Myocyte (in vitro differentiated cells): ENCODE measurements around the gene PHKG1. TPM values are rescaled to one million over a fixed set of nuclear protein-coding genes. Genes with fewer than 3 reads are reported as not detected.
"Not testable (repeated sequence)": the region's sequence is repeated elsewhere in the genome, so short reads cannot be mapped to it uniquely, and the experiment has no call there.

ENCODE experiments used
- DNase-seq: peaks from one replicate; pipeline ENCODE4 v3.0.0-alpha.2; 2012; ENCODE audit warnings: low read depth
- total RNA-seq: library from RNA; depleted of rRNA; stranded (reverse); fragments of >200 nt; gene quantifications from 2 replicates; pipeline ENCODE4 v1.2.3, GENCODE V29; 2014

The PHKG1 gene
- total RNA-seq, 1 donor from 2014 or later: 57.5 TPM

DNA sequence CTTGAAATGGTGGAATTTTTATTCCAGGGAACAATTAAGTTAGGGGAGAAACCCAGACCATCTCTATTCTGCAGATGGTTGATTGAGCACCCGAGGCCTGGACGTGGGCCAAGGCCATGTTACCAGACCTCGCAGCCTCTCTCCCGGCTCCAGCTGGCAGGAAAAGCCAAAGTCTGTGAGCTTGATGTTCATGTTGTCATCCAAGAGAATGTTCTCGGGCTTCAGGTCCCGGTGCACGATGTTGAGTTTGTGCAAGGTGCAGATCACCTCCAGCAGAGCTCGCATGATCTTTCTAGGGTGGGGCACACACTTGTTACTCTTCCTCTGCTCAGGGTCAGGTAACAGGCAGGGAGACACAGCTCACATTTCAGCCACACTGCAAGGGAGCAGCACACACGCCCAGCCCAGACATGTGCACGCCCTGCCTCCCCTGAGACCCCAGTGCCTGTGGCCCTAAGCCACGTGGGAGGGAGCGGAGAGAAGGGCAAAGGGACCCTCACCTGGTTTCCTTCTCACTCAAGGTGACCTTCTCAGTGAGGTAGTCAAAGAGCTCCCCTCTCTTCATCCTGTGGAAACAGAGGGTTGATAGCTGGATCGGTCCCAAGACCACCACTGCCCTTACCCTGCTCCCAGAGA is 9.5 kb downstream of the PHKG1 start:
- peak; percentile 83 for DNase-seq

GRCh38 chr7:56081626-56082340 is 11.0 kb downstream of the PHKG1 start:
- DNase-seq: no peak

DNA sequence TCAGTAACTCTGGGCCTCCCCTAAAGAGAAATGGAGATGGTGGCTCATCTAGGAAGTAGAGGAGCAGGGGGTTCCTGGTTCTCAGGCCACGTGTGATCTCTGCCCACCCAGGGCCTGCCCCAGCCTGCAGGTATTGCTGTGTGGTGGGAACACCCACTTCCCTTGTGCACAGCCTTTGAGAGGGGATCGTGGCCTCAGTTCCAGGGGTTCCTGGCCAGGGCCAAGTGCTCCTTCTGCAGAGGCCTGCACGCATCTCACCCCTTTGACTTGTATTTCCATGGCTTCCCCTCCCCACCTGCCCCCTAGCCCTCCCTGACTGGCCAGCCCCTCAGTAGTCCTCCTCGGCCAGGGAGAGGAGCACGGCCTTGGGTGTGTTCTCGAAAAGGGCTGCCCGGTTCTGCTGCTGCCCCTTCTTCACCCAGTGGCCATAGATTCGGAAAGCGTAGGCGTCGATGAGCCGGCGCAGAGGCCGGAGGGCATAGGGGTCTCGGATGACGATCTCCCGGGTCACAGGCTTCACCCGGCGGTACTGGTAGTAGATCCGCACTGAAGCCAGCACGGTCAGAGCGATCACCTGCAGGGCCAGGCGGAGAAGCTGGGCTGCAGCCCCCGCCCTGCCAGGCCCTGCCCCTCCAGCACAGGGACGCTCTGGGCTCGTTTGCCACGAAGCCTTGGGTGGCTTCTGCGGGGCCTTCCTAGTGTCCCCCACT is 11.9 kb downstream of the PHKG1 start:
- not testable (repeated sequence) for DNase-seq

DNA sequence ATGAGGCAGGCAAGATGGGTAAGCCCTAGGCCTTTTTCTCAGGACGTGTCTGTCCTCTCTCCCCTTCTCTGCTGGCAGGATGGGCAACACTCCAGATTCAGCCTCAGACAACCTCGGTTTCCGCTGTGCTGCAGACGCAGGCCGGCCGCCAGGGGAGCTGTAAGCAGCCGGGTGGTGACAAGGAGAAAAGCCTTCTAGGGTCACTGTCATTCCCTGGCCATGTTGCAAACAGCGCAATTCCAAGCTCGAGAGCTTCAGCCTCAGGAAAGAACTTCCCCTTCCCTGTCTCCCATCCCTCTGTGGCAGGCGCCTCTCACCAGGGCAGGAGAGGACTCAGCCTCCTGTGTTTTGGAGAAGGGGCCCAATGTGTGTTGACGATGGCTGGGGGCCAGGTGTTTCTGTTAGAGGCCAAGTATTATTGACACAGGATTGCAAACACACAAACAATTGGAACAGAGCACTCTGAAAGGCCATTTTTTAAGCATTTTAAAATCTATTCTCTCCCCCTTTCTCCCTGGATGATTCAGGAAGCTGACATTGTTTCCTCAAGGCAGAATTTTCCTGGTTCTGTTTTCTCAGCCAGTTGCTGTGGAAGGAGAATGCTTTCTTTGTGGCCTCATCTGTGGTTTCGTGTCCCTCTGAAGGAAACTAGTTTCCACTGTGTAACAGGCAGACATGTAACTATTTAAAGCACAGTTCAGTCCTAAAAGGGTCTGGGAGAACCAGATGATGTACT is 13.1 kb downstream of the PHKG1 start:
- peak; percentile 93 for DNase-seq

DNA sequence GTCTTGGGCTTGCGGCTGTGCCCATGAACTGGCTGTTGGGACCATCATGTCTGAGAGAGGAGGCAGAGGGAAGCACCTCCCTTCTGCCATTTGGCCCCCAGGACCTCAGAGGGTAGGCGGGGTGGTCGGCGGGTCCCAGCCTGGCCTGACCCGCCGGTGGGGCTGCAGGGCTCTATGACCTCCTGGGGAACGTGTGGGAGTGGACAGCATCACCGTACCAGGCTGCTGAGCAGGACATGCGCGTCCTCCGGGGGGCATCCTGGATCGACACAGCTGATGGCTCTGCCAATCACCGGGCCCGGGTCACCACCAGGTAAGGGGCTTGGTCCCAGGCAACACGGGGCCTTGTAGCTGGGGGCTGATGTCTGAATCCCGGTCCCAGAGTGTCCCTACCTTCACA is 14.6 kb downstream of the PHKG1 start:
- DNase-seq: no peak

DNA sequence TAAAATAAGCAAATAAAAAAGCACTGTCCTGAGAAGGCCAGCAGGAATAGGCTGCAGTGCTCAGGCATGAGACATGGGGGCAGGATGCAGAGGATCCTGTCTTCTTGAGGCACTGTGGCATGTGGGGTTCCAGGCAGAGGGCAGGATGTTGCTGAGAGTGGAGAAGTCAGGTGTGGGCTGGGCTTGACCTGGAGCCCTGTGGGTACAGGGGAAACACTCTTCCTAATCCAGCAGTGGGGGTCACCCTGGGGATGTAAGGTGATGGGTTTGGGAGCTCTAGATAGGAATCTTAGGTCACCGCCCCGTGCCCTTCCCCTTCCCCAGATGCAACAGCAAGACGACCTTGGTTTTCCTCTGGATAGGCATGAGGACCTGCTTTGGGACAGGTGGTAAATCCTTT is 15.1 kb downstream of the PHKG1 start:
- no peak for DNase-seq

DNA sequence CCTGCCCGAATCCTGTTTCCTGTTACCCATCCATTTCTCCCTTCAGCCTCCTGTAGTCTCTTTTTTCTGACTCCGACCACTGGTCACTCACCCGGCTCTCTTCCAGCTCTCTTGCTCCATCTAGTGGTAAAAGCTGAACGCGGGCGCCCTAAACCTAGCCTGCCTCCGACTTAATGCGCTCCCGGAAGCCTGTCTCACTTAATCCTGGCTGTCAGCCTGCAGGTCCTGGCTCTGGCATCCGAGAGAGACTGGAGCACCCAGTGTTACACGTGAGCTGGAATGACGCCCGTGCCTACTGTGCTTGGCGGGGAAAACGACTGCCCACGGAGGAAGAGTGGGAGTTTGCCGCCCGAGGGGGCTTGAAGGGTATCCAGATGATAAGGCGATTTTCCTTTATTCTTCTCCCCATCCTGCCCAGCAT is 18.4 kb downstream of the PHKG1 start:
- DNase-seq: peak; percentile 92

DNA sequence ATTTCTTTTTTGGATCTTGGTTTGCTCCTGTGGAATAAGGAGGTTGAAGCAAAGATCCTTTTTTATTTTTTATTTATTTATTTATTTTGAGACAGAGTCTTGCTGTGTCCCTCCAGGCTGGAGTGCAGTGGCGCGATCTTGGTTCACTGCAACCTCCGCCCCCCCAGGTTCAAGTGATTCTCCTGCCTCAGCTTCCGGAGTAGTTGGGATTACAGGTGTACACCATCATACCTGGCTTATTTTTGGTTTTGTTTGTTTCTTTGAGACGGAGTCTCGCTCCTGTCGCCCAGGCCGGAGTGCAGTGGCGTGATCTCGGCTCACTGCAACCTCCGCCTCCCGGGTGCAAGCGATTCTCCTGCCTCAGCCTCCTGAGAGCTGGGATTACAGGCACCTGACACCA is 26.4 kb downstream of the PHKG1 start:
- not testable (repeated sequence) for DNase-seq

- DNase-seq: peak; percentile 96
Measured at GRCh38 chr7:56063882-56064625, 28.7 kb downstream of the PHKG1 start, which contains the start of gene SUMF2. TSS of gene SUMF2 (plus strand) at chr7:56064286. CDS start at chr7:56064312, 26 bp downstream.

DNA sequence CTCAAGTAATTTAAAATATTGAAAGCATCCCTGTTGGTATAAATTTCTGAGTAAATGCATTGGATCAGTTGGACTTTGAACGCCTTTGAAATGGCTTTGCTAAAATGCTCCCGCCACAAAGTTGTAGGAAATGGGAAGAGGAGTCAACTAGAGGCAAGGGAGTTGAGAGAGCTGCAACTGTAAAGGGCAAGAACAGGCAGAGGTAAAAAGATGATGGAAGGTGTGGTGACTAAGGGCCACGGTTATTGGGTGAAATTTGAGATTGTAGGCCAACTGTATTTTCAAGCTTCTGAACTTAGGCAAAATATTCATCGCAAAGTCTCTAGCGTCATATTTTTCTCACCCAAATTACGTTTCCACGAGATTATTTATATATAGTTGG is 29.3 kb downstream of the PHKG1 start:
- DNase-seq: no peak

GRCh38 chr7:56062382-56062781 is 30.4 kb downstream of the PHKG1 start:
- DNase-seq: peak; percentile 31

GRCh38 chr7:56053993-56054392 is 38.8 kb downstream of the PHKG1 start:
- DNase-seq: no peak

DNA sequence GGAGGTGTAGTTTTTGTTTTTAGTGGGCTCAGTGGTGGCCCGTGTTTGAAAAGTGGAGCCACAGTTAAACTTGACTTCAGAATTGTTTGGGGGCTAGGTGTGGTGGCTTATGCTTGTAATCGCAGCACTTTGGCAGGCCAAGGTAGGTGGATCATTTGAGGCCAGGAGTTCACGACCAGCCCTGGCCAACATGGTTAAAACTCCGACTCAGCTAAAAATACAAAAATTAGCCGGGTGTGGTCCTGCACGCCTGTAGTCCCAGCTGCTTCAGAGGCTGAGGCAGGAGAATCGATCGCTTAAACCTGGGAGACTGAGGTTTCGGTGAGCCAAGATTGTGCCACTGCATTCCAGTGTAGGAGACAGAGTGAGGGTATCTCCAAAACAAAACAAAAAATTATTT is 39.4 kb downstream of the PHKG1 start:
- no peak for DNase-seq

GRCh38 chr7:56051339-56052191 is 41.2 kb downstream of the PHKG1 start, which contains the start of the genes CCT6A and PSPH:
TSS of gene CCT6A (plus strand) at chr7:56051765. CDS start at chr7:56051849, 84 bp downstream.
TSS of gene PSPH (minus strand) at chr7:56051444. CDS start at chr7:56021212, 30,232 bp downstream.
- peak; percentile 100 for DNase-seq

GRCh38 chr7:56051053-56051338 is 41.8 kb downstream of the PHKG1 start:
- DNase-seq: no peak

- DNase-seq: not testable (repeated sequence)
Measured at GRCh38 chr7:56048763-56049162, 44.0 kb downstream of the PHKG1 start.

GRCh38 chr7:56048245-56048644 is 44.5 kb downstream of the PHKG1 start:
- DNase-seq: no peak

GRCh38 chr7:56047446-56048116 is 45.2 kb downstream of the PHKG1 start:
- not testable (repeated sequence) for DNase-seq
